RWPE1 (cell line): ENCODE results near the gene THOP1.

Source experiments
- CTCF ChIA-PET: fragments of 350-600 bp; sonication (Branson Sonifier 250); formaldehyde crosslinking; extraction: SDS; loops from one replicate; lab custom pipeline; 2021; lab: Yijun Ruan, JAX
- POLR2A ChIA-PET: fragments of 400-600 bp; formaldehyde crosslinking; extraction: SDS; loops from one replicate; lab custom pipeline; 2020; ENCODE audit warnings: antibody characterized with exemption; ENCODE audit not compliant: low non-redundant PET; lab: Yijun Ruan, JAX
- DNase-seq: peaks from one replicate; pipeline ENCODE4 v3.0.0; 2012; ENCODE audit warnings: low spot score
- H3K27ac ChIP-seq: fragments of 450-650 bp; 2 replicates; pipeline ENCODE4 v1.5.1; 2017
- CTCF ChIP-seq: fragments of 450-650 bp; conservative IDR thresholded peaks from 2 replicates; pipeline ENCODE4 v1.5.1; 2017; ENCODE audit warnings: low read depth, mild to moderate bottlenecking

The THOP1 gene

GRCh38 chr19:2805261-2805900 lies 20.1 kb downstream of the THOP1 start:
- no peak for TF ChIP-seq CTCF
- DNase-seq = no peak
- ChIA-PET CTCF (no interaction called here), POLR2A (no interaction called here)
- no peak overlapping the region for H3K27ac ChIP-seq

DNA sequence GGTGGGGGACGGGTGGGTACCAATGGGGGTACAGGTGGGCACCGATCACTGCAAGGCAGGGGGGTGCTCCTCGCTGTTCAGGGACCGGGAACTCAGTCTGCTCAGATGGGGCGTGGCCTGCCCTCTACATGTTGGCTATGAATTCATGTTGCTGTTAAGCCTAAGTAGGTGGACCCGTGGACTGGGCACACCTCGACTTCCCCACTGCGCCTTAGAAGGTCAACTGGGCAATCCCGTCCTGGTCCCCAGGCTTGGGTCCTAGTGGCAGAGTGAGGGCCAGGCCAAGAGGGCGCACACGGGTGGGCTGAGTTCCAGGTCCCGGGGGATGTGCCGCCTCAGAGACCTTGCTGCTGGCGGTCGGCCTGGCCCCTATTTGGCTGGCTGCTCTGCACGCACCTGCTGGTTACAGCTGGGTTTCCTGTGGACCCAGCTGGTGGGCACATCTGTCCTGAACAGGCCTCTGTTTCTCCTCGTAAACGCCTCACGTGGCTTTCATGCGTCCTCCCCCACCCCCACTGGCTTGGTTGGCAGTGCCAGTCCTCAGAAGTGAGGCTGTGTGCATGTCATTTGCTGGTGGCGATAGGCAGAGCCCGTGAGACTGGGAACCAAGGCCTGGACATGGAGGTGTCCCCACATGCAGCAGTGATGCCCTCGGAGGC lies 20.8 kb downstream of the THOP1 start:
- H3K27ac ChIP-seq = no peak overlapping the region
- no peak for TF ChIP-seq CTCF
- ChIA-PET POLR2A (no interaction called here), CTCF (no interaction called here)
- no peak for DNase-seq

GRCh38 chr19:2806736-2807378 lies 21.6 kb downstream of the THOP1 start:
- ChIA-PET CTCF (no interaction called here), POLR2A (no interaction called here)

DNA sequence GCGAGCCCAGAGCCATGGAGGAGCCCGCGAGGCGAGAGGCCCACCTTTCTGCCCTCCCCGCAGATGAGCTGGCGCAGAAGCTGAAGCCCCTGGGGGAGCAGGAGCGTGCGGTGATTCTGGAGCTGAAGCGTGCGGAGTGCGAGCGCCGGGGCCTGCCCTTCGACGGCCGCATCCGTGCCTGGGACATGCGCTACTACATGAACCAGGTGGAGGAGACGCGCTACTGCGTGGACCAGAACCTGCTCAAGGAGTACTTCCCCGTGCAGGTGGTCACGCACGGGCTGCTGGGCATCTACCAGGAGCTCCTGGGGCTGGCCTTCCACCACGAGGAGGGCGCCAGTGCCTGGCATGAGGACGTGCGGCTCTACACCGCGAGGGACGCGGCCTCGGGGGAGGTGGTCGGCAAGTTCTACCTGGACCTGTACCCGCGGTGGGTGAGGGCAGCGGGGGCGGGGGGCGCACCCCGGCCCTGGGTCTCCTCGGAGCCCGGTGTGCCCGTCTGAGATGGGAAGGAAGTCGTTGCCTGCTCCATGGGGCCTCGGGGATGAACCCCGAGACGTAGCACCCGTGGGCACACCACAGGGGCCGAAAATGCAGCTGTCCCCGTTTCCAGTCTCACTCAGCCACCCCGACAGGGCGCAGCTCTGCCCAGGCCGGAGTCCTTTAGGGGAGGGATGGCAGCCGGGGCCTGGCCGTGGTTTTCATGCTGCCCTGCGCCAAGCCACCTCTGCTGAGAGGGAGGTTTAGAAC lies 22.3 kb downstream of the THOP1 start:
- no peak for TF ChIP-seq CTCF
- DNase-seq = no peak
- POLR2A ChIA-PET = no interaction called here
- CTCF ChIA-PET = interaction anchor here (0.6 kb wide), 1 partner anchor 34 kb away, joined by 6 read pairs; the partner anchor contains the start of gene ZNF555
- H3K27ac ChIP-seq = no peak overlapping the region

More at GRCh38 chr19:2806736-2807378, 21.6 kb downstream of the THOP1 start:
- no peak for DNase-seq
- TF ChIP-seq CTCF = no peak
- H3K27ac ChIP-seq = no peak overlapping the region

- ChIA-PET CTCF (interaction anchor here (0.6 kb wide), 1 partner anchor 33 kb away, joined by 6 read pairs; the partner anchor contains the start of gene ZNF555), POLR2A (no interaction called here)
- no peak overlapping the region for H3K27ac ChIP-seq
- no peak for DNase-seq
- no peak for TF ChIP-seq CTCF
These were observed 23.0 kb downstream of the THOP1 start for GRCh38 chr19:2808129-2808941.
